HG02981 (cell line): ENCODE data around the gene PTPRM.

ENCODE experiments used
- ATAC-seq: cut with Tn5 transposase; IDR thresholded peaks from one replicate; pipeline ENCODE4 v1.9.1; 2021; ENCODE audit warnings: mild to moderate bottlenecking, moderate library complexity; ENCODE audit not compliant: unreplicated experiment

The PTPRM gene

GRCh38 chr18:7567474-7568425, 634 bp downstream of the PTPRM start:
- ATAC-seq = peak; percentile 5

GRCh38 chr18:7568426-7568825, 1.3 kb downstream of the PTPRM start:
- ATAC-seq = no peak

GRCh38 chr18:7571626-7572025, 4.5 kb downstream of the PTPRM start:
- no peak for ATAC-seq

GRCh38 chr18:7572822-7573221, 5.7 kb downstream of the PTPRM start:
- ATAC-seq = no peak

GRCh38 chr18:7575465-7576028, 8.4 kb downstream of the PTPRM start:
- no peak for ATAC-seq

GRCh38 chr18:7576077-7576476, 9.0 kb downstream of the PTPRM start:
- no peak for ATAC-seq

GRCh38 chr18:7576685-7577084, 9.6 kb downstream of the PTPRM start:
- no peak for ATAC-seq

GRCh38 chr18:7577706-7578105, 10.6 kb downstream of the PTPRM start:
- ATAC-seq = no peak

GRCh38 chr18:7579176-7579917, 12.2 kb downstream of the PTPRM start:
- no peak for ATAC-seq

GRCh38 chr18:7579918-7580542, 12.9 kb downstream of the PTPRM start:
- no peak for ATAC-seq

- no peak for ATAC-seq
Observed at GRCh38 chr18:7584646-7585275, 17.6 kb downstream of the PTPRM start.

GRCh38 chr18:7585276-7585670, 18.2 kb downstream of the PTPRM start:
- no peak for ATAC-seq

- ATAC-seq = no peak
Observed at GRCh38 chr18:7586379-7586778, 19.3 kb downstream of the PTPRM start.

- no peak for ATAC-seq
Observed at GRCh38 chr18:7590826-7591560, 23.9 kb downstream of the PTPRM start.

GRCh38 chr18:7592305-7593071, 25.4 kb downstream of the PTPRM start:
- no peak for ATAC-seq

GRCh38 chr18:7593218-7593819, 26.2 kb downstream of the PTPRM start:
- ATAC-seq = no peak

- no peak for ATAC-seq
Observed at GRCh38 chr18:7596147-7596546, 29.0 kb downstream of the PTPRM start.

GRCh38 chr18:7597500-7597899, 30.4 kb downstream of the PTPRM start:
- no peak for ATAC-seq
